NCI-H2029 treated with DMSO at 0.1 percent for 48 hours (cell line): Measurements from ENCODE around the gene RFT1.

Experiments
- DNase-seq: peaks from one replicate; lab custom pipeline; 2025; lab: John Stamatoyannopoulos, UW

The RFT1 gene

DNA sequence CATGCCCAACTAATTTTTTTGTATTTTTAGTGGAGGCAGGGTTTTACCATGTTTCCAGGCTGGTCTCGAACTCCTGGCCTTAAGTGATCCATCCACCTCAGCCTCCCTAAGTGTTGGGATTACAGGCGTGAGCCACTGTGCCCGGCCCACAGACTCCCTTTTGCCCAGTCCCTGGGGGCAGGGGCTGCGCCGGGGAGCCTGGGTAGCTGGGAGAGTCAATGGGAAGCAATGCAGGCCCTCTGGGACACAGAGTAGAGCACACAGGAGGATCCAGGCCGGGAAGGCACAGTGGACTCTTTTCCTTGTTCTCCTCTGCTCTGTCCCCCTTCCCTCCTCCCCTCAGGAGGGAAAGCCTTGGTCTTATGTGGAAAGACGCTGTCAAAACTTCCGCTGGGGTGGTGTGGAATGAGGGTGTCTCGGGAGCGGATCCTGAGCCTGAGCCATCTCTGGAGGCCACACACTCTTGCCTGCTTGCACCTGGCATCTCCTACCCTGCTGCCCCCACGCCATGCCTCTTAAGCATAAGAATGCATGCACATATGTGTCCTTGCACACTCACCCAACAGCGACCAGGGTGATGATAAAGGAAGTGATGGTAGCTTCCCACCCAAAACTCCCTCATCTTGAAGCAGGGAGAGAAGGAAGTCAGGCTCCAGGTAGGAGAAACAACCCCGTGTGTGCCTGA lies 18.9 kb upstream of the RFT1 start:
- DNase-seq = no peak

DNA sequence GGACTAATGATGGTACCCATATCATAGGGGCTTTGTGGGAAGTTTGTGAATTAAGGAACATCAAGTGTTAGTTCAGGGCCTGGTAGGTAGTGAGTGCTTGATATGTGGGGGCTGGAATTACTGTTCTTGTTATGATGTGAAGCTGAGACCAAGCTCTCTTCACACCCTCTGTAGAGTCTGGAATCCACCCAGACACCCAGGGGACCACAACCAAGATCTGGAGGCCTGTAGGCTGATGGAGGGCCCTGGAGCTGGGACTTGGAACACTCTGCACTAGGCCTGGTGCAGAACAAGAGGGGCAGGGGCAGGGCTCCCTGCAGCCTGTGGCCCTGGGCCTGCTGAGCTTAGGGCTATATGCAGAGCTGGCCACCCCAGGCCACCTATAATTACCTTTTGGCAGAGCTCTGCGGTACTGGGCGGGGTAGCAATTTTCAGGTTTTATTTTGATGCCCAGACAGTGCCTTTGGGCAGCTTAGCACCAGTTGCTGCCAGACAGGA lies 17.7 kb upstream of the RFT1 start:
- no peak for DNase-seq

DNA sequence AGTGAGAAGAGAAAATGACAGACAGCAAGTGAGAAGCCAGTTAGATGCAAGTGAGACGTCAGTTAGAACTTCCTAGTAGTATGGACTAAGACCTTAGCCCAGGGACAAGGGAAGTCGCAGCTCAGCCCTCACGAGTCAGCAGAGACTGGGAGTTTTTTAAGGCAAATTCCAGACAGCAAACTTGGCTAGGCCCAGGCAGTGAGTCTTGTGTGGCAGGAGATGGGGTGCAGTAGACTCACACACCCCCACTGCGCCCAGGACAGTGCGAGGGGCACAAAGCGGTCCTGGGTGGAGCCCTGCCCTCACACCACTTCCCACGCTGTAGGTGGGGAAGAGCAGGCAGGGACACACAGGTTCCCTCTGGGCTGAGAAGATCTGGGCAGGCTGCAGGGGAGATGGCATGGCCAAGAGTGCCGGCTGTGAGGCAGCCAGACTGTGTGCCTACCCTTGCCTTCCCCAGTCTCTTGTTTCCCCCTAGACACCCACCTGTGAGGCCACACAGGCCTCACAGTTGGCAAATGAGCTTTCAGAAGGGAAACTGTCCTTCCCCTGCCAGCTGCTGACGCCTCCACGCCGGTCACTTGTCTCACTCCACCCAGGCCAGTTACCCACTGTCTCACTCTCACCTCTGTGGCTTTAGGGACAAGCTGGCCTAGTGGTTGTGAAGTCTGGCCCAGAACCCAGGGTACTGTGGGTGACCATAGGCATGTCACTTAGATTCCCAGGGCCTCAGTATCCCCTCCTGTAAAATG lies 17.1 kb upstream of the RFT1 start:
- no peak for DNase-seq

- no peak for DNase-seq
These were observed 16.2 kb upstream of the RFT1 start for GRCh38 chr3:53146319-53146891.

- DNase-seq = no peak
These were observed 15.5 kb upstream of the RFT1 start for GRCh38 chr3:53145713-53146080.

DNA sequence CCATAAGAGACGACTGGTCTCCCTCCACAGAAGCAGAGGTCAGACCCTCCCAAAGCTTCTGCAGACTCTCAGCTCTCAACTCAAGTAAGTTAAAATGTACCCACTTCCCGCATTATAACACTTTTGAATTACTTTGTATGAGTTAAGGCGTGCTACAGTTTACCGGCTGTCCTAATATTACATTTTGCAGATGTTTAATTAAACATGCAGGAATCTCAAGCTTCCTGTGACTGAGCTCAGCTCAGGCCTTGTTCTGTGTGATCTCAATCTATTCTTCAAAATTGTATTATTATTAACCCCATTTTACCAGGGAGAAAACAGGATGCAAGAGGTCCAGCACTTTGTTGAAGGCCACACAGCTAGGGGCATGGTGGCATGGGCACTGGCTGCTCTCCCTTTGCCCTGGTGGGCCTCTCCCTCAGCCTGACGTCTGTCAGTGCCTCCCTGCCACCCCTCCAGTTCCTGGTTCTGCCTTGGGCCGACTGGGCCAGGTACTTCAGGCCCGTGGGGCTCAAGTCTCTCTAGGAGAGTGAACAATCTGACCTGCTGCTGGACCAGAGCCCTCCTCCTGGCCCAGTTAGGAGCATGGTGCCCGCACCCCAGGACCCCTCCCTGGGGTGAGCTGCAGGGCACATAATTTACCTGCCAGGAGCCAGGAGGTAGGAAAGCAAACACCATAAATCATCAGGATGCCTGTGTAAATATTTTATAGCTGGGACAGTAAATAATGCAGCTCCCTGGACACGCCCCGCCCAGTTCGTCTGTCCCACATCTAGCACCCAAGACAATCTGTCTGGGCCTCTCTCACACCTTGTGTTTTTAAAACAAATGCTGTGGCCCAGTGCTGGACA lies 14.9 kb upstream of the RFT1 start:
- no peak for DNase-seq

GRCh38 chr3:53144446-53144845 lies 14.2 kb upstream of the RFT1 start:
- no peak for DNase-seq

DNA sequence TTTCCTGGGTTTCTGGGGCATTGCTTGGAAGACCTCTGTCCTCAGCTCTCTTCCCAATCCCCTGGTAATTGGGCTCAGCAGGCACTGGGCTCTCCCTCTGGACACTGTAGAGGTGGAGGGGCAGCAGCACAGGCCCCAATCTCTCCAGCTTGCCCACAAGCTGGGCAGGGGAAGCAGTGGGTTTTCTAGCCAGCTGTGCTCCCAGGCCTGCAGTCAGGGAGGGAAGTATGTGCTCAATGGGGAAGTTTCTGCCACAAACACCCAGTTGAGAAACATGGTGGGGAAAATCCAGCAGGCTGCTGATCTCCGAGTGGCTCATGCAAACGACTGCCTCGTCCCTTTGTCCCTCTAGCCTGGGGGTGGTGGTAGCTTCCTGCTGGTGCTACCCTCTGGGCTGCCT lies 12.8 kb upstream of the RFT1 start:
- DNase-seq = no peak

GRCh38 chr3:53140847-53141845 lies 10.9 kb upstream of the RFT1 start:
- DNase-seq = no peak

DNA sequence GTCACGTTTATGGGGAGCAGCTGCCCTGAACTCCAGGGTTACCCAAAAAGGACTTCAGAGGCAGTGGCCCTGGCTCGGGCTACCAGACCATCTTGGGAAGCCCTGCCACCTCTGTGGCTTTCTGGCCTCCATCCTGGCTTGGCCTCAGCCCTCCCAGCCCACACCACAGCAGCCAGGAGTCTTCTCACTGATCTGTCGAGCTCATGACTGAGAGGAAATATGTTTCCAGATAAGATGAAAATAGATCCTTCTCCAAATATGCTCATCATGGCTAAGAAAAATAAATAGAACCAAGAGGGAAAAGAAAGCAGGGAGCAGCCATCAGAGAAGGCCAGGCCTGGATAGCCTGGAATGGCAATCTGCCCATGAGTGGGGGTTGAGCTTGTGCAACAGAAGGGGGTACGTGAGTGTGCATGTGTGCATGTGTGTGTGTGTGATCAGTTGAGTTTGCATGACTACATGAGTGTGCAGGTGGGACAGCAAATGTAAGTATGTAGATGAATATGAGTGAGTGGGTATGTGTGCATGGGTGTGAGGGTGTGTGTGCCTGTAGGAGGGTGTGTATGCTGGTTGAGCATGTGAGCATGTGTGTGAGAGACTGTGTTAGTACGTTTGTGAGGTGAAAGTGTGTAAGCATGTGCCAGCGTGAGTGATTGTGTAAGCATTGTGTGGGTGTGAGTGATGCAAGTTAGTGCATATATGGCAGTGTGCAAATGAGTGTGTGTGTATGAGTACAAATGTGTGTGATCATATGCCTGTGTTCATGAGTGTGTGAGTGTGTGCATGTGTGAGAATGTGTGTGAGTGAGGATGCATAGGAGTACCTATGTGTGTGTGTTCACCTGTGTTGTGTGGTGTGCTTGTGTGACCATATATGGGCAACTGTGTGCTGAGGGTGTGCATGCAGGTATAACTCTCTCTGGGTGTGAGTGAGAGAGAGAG lies 9.9 kb upstream of the RFT1 start:
- no peak for DNase-seq

DNA sequence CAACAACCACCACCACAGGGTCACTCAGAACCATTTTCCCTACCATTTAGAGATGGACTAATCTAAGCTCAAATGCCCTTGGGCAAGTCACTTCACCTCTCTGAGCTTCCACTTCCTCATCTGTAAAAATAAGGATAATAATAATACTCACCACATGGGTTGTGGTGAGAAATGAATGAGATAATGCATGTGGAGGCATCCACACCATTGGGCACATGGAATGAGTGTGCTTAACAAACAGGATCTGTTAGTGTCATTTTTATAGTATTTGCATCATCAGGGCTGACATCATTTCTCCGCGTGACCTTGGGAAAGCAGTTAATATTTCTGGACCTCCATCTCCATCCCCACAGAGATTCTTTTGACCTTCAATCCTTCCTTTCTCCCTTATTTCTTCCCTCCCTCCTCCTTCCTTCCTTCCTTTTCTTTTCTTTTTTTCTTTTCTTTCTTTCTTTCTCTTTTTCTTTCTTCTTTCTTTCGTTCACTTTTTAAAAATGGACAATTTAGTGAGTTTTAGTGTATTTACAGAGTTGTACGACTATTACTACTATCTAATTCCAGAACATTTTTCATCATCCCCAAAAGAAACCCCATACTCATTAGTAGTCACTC lies 7.7 kb upstream of the RFT1 start:
- DNase-seq = no peak

- no peak for DNase-seq
These were observed 7.0 kb upstream of the RFT1 start for GRCh38 chr3:53137221-53137620.

GRCh38 chr3:53134631-53135232 lies 4.5 kb upstream of the RFT1 start:
- DNase-seq = peak; percentile 90

DNA sequence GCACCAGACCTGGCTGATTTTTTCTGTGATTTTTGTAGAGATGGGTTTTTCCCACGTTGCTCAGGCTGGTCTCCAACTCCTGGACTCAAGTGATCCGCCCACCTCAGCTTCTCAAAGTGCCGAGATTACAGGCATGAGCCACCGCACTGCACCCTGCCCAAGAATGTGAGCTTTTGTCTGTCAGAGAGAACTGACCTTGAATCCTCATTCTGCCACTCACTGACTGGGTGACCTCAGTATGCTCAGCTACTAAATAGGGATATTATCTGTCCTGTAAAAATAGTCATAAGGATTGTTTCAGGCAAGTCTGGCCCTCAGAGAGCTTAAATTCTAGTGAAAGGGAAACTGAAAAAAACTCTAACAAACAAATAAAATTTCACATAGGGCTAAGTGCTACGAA lies 2.1 kb upstream of the RFT1 start:
- DNase-seq = no peak

- DNase-seq = no peak
These were observed 861 bp upstream of the RFT1 start for GRCh38 chr3:53131096-53131495.

DNA sequence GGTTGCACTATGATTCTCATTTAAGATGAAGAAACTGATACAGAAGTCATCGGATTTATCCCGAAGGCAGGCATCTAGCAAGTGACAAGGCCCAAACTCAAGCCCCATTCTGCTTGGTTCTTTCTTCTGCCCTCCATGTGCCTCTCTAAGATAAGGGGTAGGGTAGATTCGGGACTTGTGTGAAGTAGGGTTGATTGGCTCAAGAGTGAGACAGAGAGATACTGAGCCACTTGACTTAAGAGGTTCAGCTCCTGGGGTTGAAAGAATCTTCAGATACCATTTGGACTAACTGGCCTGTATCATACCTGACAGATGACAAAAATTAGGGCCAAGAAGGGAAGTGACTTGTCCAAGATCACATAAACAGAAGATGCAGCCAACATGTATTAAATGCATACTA lies 891 bp downstream of the RFT1 start:
- DNase-seq = no peak

GRCh38 chr3:53126601-53127000 lies 3.6 kb downstream of the RFT1 start:
- DNase-seq = no peak

DNA sequence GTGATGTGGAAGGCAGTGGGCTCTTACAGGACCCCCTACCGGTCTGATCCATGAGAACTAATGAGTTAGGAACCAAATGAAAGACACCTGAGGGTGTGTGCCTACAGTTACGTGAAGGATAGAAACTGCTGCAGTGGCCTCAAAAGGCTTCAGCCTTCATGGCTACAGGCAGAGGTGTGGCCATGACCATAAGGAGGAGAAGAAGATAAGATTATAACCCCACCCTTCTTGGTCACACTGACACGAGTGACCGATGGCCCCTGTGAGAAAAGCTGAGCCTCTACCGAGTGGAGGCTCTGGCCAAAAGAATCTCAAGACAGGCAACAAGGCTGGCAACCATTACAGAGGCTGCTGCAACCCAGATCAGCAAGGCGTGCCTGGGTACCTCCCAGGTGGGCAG lies 6.3 kb downstream of the RFT1 start:
- DNase-seq = no peak

DNA sequence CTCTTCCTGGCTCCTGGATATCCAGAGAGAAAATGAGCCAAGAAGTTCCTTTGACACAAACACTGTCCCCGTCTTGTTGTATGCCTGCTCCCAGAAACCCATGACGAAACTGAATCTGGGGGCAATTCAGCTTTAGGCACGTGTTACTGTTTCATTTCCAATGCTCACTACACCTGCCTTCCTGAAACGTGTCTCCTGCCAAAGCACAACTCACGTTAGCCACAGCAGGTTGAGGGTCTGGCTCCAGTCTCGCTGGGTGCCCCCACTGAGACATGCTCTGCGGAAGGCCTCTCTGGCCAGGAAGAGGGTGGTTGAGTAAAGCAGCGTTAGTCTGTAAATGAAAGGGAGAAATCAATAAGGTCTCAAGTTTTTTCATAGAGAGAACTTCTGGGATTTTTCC lies 6.7 kb downstream of the RFT1 start:
- DNase-seq = no peak
